HEK293T (cell line): ENCODE data around the gene MAPK1.

ENCODE experiments used
- CTBP1 ChIP-seq: fragments of 450-650 bp; IDR thresholded peaks from 2 replicates; pipeline ENCODE4 v1.6.1; 2016; ENCODE audit warnings: borderline replicate concordance
- ELF4 ChIP-seq: fragments of 450-650 bp; IDR thresholded peaks from 2 replicates; pipeline ENCODE4 v1.6.1; 2017; ENCODE audit warnings: antibody characterized with exemption
- FOXK2 ChIP-seq: fragments of 450-650 bp; IDR thresholded peaks from 2 replicates; pipeline ENCODE4 v1.6.1; 2016; ENCODE audit warnings: mild to moderate bottlenecking
- FOXM1 ChIP-seq: fragments of 450-650 bp; IDR thresholded peaks from 2 replicates; pipeline ENCODE4 v1.6.1; 2017; ENCODE audit warnings: mild to moderate bottlenecking, borderline replicate concordance
- HDGF ChIP-seq: fragments of 450-650 bp; IDR thresholded peaks from 2 replicates; pipeline ENCODE4 v1.6.1; 2017; ENCODE audit warnings: antibody characterized with exemption, borderline replicate concordance
- L3MBTL2 ChIP-seq: fragments of 450-650 bp; conservative IDR thresholded peaks from 2 replicates; pipeline ENCODE4 v1.6.1; 2016; ENCODE audit warnings: mild to moderate bottlenecking
- NFRKB ChIP-seq: fragments of 450-650 bp; IDR thresholded peaks from 2 replicates; pipeline ENCODE4 v1.6.1; 2016; ENCODE audit warnings: mild to moderate bottlenecking, moderate library complexity
- SP1 ChIP-seq: fragments of 450-650 bp; IDR thresholded peaks from 2 replicates; pipeline ENCODE4 v1.6.1; 2017
- SUZ12 ChIP-seq: fragments of 450-650 bp; IDR thresholded peaks from 2 replicates; pipeline ENCODE4 v1.6.1; 2016; ENCODE audit warnings: mild to moderate bottlenecking
- TF ChIP-seq, protein P1 (sequence below): fragments of 450-650 bp; IDR thresholded peaks from 2 replicates; pipeline ENCODE4 v1.6.1; 2016

DNA sequence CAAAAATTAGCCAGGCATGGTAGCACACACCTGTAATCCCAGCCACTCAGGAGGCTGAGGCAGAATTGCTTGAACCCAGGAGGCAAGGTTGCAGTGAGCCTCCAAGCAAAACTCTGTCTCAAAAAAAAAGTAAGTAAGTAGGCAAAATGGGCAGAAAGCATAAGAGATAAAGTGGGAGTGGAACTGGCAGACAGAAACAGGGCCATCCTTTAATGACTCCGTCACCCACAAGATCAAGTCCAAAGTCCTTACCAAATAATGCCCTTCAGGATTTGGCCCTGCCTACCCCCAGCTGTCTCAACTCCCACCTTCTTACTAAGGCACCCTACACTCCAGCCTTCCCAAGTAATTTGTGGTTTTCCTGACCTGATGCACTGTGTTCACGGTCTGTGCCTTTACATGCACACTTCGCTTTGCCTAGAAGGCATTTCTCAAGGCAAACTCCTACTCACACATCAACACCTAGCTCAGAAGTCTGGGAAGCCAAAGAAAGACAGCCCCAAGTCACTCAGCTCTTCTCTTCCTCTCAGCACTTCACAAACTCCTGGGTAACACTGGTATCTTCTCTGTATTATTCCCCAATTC is 6.1 kb downstream of the MAPK1 start:
- no peak for TF ChIP-seq HDGF
- TF ChIP-seq ELF4 = no peak
- TF ChIP-seq SUZ12 = no peak
- no peak for TF ChIP-seq L3MBTL2
- TF ChIP-seq NFRKB = no peak
- TF ChIP-seq, protein P1, sequence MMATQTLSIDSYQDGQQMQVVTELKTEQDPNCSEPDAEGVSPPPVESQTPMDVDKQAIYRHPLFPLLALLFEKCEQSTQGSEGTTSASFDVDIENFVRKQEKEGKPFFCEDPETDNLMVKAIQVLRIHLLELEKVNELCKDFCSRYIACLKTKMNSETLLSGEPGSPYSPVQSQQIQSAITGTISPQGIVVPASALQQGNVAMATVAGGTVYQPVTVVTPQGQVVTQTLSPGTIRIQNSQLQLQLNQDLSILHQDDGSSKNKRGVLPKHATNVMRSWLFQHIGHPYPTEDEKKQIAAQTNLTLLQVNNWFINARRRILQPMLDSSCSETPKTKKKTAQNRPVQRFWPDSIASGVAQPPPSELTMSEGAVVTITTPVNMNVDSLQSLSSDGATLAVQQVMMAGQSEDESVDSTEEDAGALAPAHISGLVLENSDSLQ = no peak
- TF ChIP-seq CTBP1 = no peak
- no peak for TF ChIP-seq SP1
- TF ChIP-seq FOXM1 = no peak
- no peak for TF ChIP-seq FOXK2
